Measurements from ENCODE around the gene DKC1.

GRCh38 chrX:154775419-154776349 lies 13.0 kb downstream of the DKC1 start:
- no peak for TF ChIP-seq MXI1 (IDR thresholded peaks at IDR 0.05; ENCODE audit: borderline replicate concordance, low read depth, low read length)
- TF ChIP-seq CTCF (conservative IDR thresholded peaks at IDR 0.05; ENCODE audit: low read depth, low read length): no peak
